GM10248 (cell line): ENCODE data around the gene BANF2.
"Not testable (repeated sequence)": the region's sequence is repeated elsewhere in the genome, so short reads cannot be mapped to it uniquely, and the experiment has no call there.

Experiments
- CTCF ChIA-PET: fragments of 300-600 bp; sonication (Branson Sonifier 250); formaldehyde crosslinking; extraction: SDS; loops from one replicate; lab custom pipeline; 2021; ENCODE audit warnings: antibody characterized with exemption; lab: Yijun Ruan, JAX
- POLR2A ChIA-PET: fragments of 350-650 bp; sonication (Branson Sonifier 250); formaldehyde crosslinking; extraction: SDS; loops from one replicate; lab custom pipeline; 2020; ENCODE audit warnings: antibody characterized with exemption; lab: Yijun Ruan, JAX
- DNase-seq: peaks from one replicate; pipeline ENCODE4 v3.0.0; 2012; ENCODE audit errors: extremely low spot score
- TF ChIP-seq, protein P1 (sequence below): IDR thresholded peaks from 2 replicates; pipeline ENCODE4 v1.5.1; 2012; ENCODE audit warnings: mild to moderate bottlenecking, low read depth; ENCODE audit errors: extremely low read depth, missing control alignments, control extremely low read depth

Gene BANF2

DNA sequence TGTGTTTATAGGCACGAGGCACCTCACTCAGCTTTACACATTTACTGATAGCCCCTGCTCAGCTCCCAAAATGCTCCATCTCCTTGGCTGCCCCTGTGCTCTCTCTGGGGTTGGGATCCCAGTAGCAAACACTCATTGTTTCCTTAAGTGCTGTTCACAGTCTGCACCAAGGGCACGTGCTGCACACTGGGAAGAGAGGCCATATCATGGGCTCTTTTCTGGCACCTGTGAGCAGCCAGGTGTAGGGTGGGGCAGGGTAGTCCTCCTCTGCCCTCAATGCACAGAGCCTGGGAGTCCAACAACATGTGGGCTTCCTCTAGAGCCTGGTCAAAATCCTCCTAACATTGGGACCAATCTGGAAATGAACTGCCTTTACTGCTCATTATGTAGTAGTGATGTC, 67.9 kb downstream of the BANF2 start:
- CTCF ChIA-PET: interaction anchor here (1.2 kb wide), 1 partner anchor 8 kb away, joined by 3 read pairs; no protein-coding TSS in a partner anchor
- DNase-seq: no peak
- TF ChIP-seq, protein P1, sequence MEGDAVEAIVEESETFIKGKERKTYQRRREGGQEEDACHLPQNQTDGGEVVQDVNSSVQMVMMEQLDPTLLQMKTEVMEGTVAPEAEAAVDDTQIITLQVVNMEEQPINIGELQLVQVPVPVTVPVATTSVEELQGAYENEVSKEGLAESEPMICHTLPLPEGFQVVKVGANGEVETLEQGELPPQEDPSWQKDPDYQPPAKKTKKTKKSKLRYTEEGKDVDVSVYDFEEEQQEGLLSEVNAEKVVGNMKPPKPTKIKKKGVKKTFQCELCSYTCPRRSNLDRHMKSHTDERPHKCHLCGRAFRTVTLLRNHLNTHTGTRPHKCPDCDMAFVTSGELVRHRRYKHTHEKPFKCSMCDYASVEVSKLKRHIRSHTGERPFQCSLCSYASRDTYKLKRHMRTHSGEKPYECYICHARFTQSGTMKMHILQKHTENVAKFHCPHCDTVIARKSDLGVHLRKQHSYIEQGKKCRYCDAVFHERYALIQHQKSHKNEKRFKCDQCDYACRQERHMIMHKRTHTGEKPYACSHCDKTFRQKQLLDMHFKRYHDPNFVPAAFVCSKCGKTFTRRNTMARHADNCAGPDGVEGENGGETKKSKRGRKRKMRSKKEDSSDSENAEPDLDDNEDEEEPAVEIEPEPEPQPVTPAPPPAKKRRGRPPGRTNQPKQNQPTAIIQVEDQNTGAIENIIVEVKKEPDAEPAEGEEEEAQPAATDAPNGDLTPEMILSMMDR: no peak

DNA sequence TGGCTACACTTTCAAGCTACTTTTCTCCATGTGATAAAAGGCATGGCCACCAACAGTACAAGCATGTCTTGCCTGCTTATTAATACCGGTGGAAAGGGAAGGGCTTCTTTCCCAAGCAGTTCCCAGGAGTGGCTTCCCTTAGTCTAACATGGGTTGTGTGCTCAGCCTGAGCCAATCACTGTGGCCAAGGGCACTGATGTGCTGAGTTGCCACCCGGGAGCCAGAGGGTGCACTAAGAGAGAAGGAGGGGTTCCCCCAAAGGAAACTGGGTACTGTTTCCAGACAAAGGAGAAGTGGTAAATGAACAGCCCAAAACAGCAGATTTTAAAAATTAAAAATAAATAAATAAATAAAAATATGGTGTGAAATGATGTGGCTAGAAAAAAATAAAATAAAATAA, 68.5 kb downstream of the BANF2 start:
- ChIA-PET CTCF (interaction anchor here (1.2 kb wide), 1 partner anchor 8 kb away, joined by 3 read pairs; no protein-coding TSS in a partner anchor), POLR2A (no interaction called here)
- TF ChIP-seq, protein P1: no peak
- no peak for DNase-seq

More for the DNA sequence above, 67.9 kb downstream of the BANF2 start:
- POLR2A ChIA-PET: no interaction called here

DNA sequence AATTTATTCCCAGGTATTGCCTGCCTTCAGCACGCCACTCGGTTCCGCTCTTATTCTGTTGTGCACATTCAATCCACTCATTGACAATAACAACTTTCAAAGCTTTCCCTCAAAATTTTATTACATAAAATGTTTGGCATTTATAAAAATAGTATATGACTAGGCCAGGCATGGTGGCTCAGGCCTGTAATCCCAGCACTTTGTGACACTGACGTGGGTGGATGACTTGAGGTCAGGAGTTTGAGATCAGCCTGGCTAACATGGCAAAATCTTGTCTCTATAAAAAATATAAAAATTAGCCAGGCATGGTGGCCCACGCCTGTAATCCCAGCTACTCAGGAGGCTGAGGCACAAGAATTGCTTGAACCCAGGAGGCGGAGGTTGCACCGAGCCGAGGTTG, 70.0 kb downstream of the BANF2 start:
- DNase-seq, POLR2A ChIA-PET, CTCF ChIA-PET: not testable (repeated sequence)

DNA sequence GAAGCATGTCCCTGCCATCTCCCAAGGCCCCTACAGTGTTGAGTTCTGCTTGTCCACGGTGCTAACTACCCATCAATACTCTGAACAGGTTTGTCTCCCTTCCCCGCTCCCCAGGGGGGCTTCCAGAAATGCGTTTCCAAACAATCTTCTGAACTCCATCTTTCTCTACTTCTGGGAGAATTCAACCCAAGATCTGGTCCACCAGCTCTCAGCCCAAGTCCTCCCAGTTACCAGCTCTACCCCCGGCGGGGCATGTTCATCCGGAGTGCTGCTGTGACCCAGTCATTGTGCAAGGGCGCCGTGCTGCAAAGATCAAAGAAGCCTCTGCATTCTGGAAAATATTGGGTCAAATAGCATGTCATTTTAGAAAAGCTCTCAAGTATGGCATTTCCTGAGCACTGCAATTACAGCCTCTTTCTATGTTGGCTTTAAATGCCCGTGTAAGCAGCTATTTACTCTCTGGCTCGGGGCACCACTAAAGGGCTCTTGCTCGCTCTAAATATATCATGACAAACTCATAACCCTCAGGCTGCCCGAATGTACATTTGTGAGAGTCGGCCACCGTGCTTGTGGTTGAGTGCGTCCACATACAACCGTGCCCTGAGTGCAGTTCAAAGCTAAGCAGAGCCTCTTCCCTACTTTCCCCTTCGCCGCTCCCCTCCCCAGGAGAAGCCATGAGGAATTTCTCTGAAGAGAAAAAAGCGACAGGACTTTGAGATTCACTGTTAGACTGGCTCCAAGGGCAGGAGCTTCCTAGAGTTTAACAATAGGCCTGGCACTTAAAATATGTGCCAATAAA, 71.6 kb downstream of the BANF2 start:
- CTCF ChIA-PET: interaction anchor here (1.2 to 1.4 kb wide), 3 partner anchors 13 to 168 kb away, joined by 3 to 5 read pairs (median 3); no protein-coding TSS in a partner anchor
- DNase-seq: no peak
- POLR2A ChIA-PET: no interaction called here
- TF ChIP-seq, protein P1: no peak

DNA sequence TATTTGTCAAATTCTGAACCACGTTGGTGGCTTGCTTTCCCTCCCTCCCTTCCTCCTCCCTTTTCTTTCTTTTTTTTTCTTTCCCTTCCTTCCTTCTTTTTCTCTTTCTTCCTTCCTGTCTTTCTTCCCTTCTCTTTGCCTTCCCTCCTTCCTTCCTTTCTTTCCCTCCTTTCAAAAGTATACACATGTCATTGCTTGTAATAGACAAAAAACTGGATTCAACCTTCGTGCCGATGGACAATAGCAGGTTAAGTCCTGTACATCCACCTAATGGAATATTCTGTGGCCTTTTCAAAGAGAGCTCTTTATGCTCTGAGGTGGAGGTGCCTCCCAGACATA, 72.2 kb downstream of the BANF2 start:
- ChIA-PET POLR2A (no interaction called here), CTCF (interaction anchor here (1.2 to 1.4 kb wide), 2 partner anchors 14 to 167 kb away, joined by 3 to 5 read pairs; no protein-coding TSS in a partner anchor)
- DNase-seq: no peak
- TF ChIP-seq, protein P1: no peak

DNA sequence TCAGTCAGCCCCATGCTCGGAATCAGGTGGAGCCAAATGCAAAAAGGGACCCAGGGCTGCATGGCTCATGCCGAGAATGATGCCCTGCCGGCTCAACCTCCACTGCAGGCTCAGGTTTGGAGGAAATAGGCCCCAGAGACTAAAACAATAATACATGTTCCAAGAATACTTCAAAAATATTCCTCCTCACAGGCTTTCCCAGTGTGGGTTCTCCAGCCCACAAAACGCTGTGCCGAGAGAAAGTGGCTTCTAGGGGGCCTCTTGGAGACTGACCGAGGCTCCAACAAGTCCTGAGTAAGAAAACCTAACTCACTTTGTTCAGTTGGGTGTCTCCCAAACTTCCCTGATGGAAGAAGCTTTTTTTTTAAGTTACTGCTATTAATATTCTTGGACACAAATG, 73.9 kb downstream of the BANF2 start:
- ChIA-PET POLR2A (no interaction called here), CTCF (interaction anchor here (0.8 to 1.5 kb wide), 2 partner anchors 8 to 55 kb away, joined by 3 read pairs; no protein-coding TSS in a partner anchor)
- TF ChIP-seq, protein P1: no peak
- no peak for DNase-seq

DNA sequence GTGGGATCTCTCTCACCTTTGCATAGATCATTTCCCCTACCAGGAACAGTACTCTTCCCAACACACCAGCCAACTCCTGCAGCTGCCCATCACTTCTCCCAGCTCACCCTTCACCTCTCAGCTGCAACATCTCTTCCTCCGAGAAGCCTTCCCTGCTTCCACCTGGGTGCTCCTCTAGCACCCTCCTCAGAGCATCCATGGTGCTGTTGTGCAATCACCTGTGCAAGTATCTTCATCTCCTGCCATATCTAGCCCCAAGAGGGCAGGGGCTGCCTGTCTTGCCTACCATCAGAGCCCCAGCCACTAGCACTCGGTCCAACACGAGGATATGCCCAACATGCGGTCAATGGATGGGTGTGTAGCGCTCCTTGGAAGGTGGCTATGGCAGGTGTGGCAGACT, 75.8 kb downstream of the BANF2 start:
- ChIA-PET CTCF (interaction anchor here (0.6 to 1.2 kb wide), 2 partner anchors 28 to 125 kb away, joined by 3 read pairs; no protein-coding TSS in a partner anchor), POLR2A (no interaction called here)
- DNase-seq: no peak
- TF ChIP-seq, protein P1: no peak
